ENCODE measurements around the gene MCRIP2. TPM values are rescaled to one million over a fixed set of nuclear protein-coding genes. Genes with fewer than 3 reads are reported as not detected.

Gene MCRIP2
- total RNA-seq, 1 experiment from 2014 or later, result 41.7 TPM

DNA sequence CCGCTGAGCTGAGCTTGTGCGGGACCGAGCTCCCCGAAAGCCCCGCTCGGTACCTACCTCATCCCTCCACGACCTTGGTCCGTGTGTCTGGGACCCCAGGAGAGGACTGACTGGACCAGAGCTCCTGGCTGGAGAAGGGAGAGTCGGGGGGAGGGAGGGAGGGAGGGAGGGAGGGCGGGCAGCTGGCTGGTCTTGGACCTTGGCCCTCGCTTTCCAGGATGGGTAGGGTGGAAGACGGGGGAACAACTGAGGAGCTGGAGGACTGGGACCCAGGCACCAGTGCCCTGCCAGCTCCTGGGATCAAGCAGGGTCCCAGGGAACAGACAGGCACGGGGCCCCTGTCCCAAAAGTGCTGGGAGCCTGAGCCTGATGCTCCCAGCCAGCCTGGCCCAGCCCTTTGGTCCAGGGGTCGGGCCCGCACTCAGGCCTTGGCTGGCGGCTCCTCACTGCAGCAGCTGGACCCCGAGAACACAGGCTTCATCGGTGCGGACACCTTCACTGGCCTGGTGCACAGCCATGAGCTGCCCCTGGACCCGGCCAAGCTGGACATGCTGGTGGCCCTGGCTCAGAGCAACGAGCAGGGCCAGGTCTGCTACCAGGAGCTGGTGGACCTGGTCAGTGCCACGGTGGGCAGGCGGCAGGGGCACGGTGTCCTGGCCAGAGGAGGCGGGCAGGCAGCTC lies 34.4 kb downstream of the MCRIP2 start:
- Histone ChIP-seq H3K79me2 (ENCODE audit: low read length) (peaks cover 4% of the 10 kb centered on the region), H3K9ac (ENCODE audit: low read length) (no peak overlapping the region), H3K4me2 (ENCODE audit: low read depth, low read length, poor library complexity, severe bottlenecking) (no peak overlapping the region), H3K4me3 (ENCODE audit: low read length) (no peak overlapping the region), H3K4me1 (ENCODE audit: low read length) (peaks cover 7% of the 10 kb centered on the region), H3K36me3 (ENCODE audit: insufficient read depth, low read length) (peaks cover 3% of the 10 kb centered on the region; the same call in 1 of the 2 replicates), H3K9me2 (replicated peaks; ENCODE audit: insufficient read depth, low read length) (no peaks in the 10 kb centered on the region), H3K27ac (ENCODE audit: low read length) (no peak overlapping the region), H3K27me3 (ENCODE audit: low read length) (no peaks in the 10 kb centered on the region), H2AFZ (ENCODE audit: low read length) (no peak overlapping the region), H4K20me1 (ENCODE audit: insufficient read depth, low read depth, low read length) (peaks cover 11% of the 10 kb centered on the region; the same call in 1 of the 2 replicates), H3K9me3 (ENCODE audit: low read length) (no peaks in the 10 kb centered on the region)
- no peak for DNase-seq

DNA sequence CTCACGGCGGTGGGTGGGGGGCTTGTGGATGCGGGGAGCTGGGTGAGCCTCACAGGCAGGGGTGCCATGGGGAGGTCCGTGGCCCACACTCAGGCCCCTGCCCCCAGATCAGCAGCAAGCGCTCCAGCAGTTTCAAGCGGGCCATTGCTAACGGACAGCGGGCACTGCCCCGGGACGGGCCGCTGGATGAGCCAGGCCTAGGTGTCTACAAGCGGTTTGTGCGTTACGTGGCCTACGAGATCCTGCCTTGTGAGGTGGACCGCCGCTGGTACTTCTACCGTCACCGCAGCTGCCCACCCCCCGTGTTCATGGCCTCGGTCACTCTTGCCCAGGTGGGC lies 34.9 kb downstream of the MCRIP2 start:
- Histone ChIP-seq H4K20me1 (ENCODE audit: insufficient read depth, low read depth, low read length) (peaks cover 16% of the 10 kb centered on the region), H3K9me3 (ENCODE audit: low read length) (no peaks in the 10 kb centered on the region), H3K27ac (ENCODE audit: low read length) (no peak overlapping the region), H3K27me3 (ENCODE audit: low read length) (no peaks in the 10 kb centered on the region), H3K79me2 (ENCODE audit: low read length) (peaks cover 9% of the 10 kb centered on the region), H2AFZ (ENCODE audit: low read length) (no peak overlapping the region), H3K9ac (ENCODE audit: low read length) (no peak overlapping the region), H3K4me2 (ENCODE audit: low read depth, low read length, poor library complexity, severe bottlenecking) (no peak overlapping the region), H3K9me2 (replicated peaks; ENCODE audit: insufficient read depth, low read length) (no peaks in the 10 kb centered on the region), H3K4me3 (ENCODE audit: low read length) (no peak overlapping the region), H3K4me1 (ENCODE audit: low read length) (peaks cover 12% of the 10 kb centered on the region), H3K36me3 (ENCODE audit: insufficient read depth, low read length) (no peaks in the 10 kb centered on the region; the same call in 1 of the 2 replicates)
- DNase-seq, result no peak

DNA sequence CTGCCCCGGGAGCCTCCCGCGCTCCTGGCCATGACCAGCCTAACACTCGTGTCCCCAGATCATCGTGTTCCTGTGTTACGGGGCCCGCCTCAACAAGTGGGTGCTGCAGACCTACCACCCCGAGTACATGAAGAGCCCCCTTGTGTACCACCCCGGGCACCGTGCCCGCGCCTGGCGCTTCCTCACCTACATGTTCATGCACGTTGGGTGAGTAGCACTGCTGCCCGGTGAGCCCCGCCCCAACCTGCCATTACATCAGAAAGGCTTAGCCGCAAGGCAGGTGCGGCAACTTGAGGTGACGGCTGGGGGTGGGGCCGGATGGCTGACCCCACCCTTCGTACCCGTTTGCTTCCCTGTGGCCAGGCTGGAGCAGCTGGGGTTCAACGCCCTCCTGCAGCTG lies 35.3 kb downstream of the MCRIP2 start:
- Histone ChIP-seq H3K27ac (ENCODE audit: low read length) (no peak overlapping the region), H3K4me3 (ENCODE audit: low read length) (no peak overlapping the region), H3K4me1 (ENCODE audit: low read length) (peaks cover 15% of the 10 kb centered on the region), H4K20me1 (ENCODE audit: insufficient read depth, low read depth, low read length) (peaks cover 20% of the 10 kb centered on the region), H3K9me3 (ENCODE audit: low read length) (no peaks in the 10 kb centered on the region), H3K9ac (ENCODE audit: low read length) (no peak overlapping the region), H3K79me2 (ENCODE audit: low read length) (peaks cover 13% of the 10 kb centered on the region), H3K36me3 (ENCODE audit: insufficient read depth, low read length) (no peaks in the 10 kb centered on the region; the same call in 1 of the 2 replicates), H3K4me2 (ENCODE audit: low read depth, low read length, poor library complexity, severe bottlenecking) (no peak overlapping the region), H3K9me2 (replicated peaks; ENCODE audit: insufficient read depth, low read length) (no peaks in the 10 kb centered on the region), H3K27me3 (ENCODE audit: low read length) (no peaks in the 10 kb centered on the region), H2AFZ (ENCODE audit: low read length) (no peak overlapping the region)
- DNase-seq, result no peak

GRCh38 chr16:677316-678190 lies 35.9 kb downstream of the MCRIP2 start:
- H3K4me2 ChIP-seq (ENCODE audit: low read depth, low read length, poor library complexity, severe bottlenecking), result no peak overlapping the region

GRCh38 chr16:678209-678857 lies 36.7 kb downstream of the MCRIP2 start:
- peaks cover 4% of the 10 kb centered on the region; the same call in 1 of the 2 replicates for H3K36me3 ChIP-seq (ENCODE audit: insufficient read depth, low read length)
- no peaks in the 10 kb centered on the region for H3K9me3 ChIP-seq (ENCODE audit: low read length)
- no peaks in the 10 kb centered on the region for H3K9me2 ChIP-seq (replicated peaks; ENCODE audit: insufficient read depth, low read length)
- peaks cover 26% of the 10 kb centered on the region for H3K79me2 ChIP-seq (ENCODE audit: low read length)
- H2AFZ ChIP-seq (ENCODE audit: low read length), result no peak overlapping the region
- H3K4me2 ChIP-seq (ENCODE audit: low read depth, low read length, poor library complexity, severe bottlenecking), result no peak overlapping the region
- no peak overlapping the region for H3K4me3 ChIP-seq (ENCODE audit: low read length)
- peaks cover 20% of the 10 kb centered on the region for H4K20me1 ChIP-seq (ENCODE audit: insufficient read depth, low read depth, low read length)
- H3K27me3 ChIP-seq (ENCODE audit: low read length), result no peaks in the 10 kb centered on the region
- DNase-seq, result no peak
- no peak overlapping the region for H3K9ac ChIP-seq (ENCODE audit: low read length)
- peaks cover 29% of the 10 kb centered on the region for H3K4me1 ChIP-seq (ENCODE audit: low read length)
- H3K27ac ChIP-seq (ENCODE audit: low read length), result no peak overlapping the region

More at GRCh38 chr16:677316-678190, 35.9 kb downstream of the MCRIP2 start:
- Histone ChIP-seq H2AFZ (ENCODE audit: low read length) (no peak overlapping the region), H3K4me1 (ENCODE audit: low read length) (peaks cover 21% of the 10 kb centered on the region), H3K4me3 (ENCODE audit: low read length) (no peak overlapping the region), H3K36me3 (ENCODE audit: insufficient read depth, low read length) (peaks cover 4% of the 10 kb centered on the region; the same call in 1 of the 2 replicates), H4K20me1 (ENCODE audit: insufficient read depth, low read depth, low read length) (peaks cover 20% of the 10 kb centered on the region), H3K27me3 (ENCODE audit: low read length) (no peaks in the 10 kb centered on the region), H3K79me2 (ENCODE audit: low read length) (peaks cover 20% of the 10 kb centered on the region), H3K9me2 (replicated peaks; ENCODE audit: insufficient read depth, low read length) (no peaks in the 10 kb centered on the region), H3K27ac (ENCODE audit: low read length) (no peak overlapping the region), H3K9ac (ENCODE audit: low read length) (no peak overlapping the region), H3K9me3 (ENCODE audit: low read length) (no peaks in the 10 kb centered on the region)
- DNase-seq, result no peak

- peaks cover 4% of the 10 kb centered on the region; the same call in 1 of the 2 replicates for H3K36me3 ChIP-seq (ENCODE audit: insufficient read depth, low read length)
- H3K27ac ChIP-seq (ENCODE audit: low read length), result no peak overlapping the region
- no peak overlapping the region for H2AFZ ChIP-seq (ENCODE audit: low read length)
- H3K79me2 ChIP-seq (ENCODE audit: low read length), result peaks cover 27% of the 10 kb centered on the region
- H3K4me1 ChIP-seq (ENCODE audit: low read length), result peaks cover 30% of the 10 kb centered on the region
- H3K27me3 ChIP-seq (ENCODE audit: low read length), result no peaks in the 10 kb centered on the region
- H3K9me3 ChIP-seq (ENCODE audit: low read length), result no peaks in the 10 kb centered on the region
- peaks cover 20% of the 10 kb centered on the region for H4K20me1 ChIP-seq (ENCODE audit: insufficient read depth, low read depth, low read length)
- no peaks in the 10 kb centered on the region for H3K9me2 ChIP-seq (replicated peaks; ENCODE audit: insufficient read depth, low read length)
- peak overlapping the region; percentile 23 for H3K4me2 ChIP-seq (ENCODE audit: low read depth, low read length, poor library complexity, severe bottlenecking)
- DNase-seq, result peak; percentile 85
- peak overlapping the region; percentile 41; the same call in 1 of the 2 replicates for H3K9ac ChIP-seq (ENCODE audit: low read length)
- H3K4me3 ChIP-seq (ENCODE audit: low read length), result no peak overlapping the region
Measured at GRCh38 chr16:678858-679813, 37.5 kb downstream of the MCRIP2 start.

GRCh38 chr16:679814-680624 lies 38.4 kb downstream of the MCRIP2 start, which contains the start of gene STUB1:
TSS of gene STUB1 (plus strand) at chr16:680410. CDS start at chr16:680526, 116 bp downstream.
- Histone ChIP-seq H3K9me2 (replicated peaks; ENCODE audit: insufficient read depth, low read length) (no peaks in the 10 kb centered on the region), H3K4me2 (ENCODE audit: low read depth, low read length, poor library complexity, severe bottlenecking) (peak within 1 kb of the TSS; percentile 93), H3K9ac (ENCODE audit: low read length) (peak within 1 kb of the TSS; percentile 96), H3K4me1 (ENCODE audit: low read length) (peaks cover 30% of the 10 kb centered on the region), H4K20me1 (ENCODE audit: insufficient read depth, low read depth, low read length) (peaks cover 17% of the 10 kb centered on the region), H2AFZ (ENCODE audit: low read length) (no peak within 1 kb of the TSS), H3K9me3 (ENCODE audit: low read length) (no peaks in the 10 kb centered on the region), H3K4me3 (ENCODE audit: low read length) (peak within 1 kb of the TSS; percentile 89), H3K27me3 (ENCODE audit: low read length) (no peaks in the 10 kb centered on the region), H3K27ac (ENCODE audit: low read length) (peak within 1 kb of the TSS; percentile 75), H3K79me2 (ENCODE audit: low read length) (peaks cover 27% of the 10 kb centered on the region), H3K36me3 (ENCODE audit: insufficient read depth, low read length) (0 out of 2 replicates have a peak, but pooled peaks cover 4% of the 10 kb centered on the region)
- peak; percentile 96 for DNase-seq
